ENCODE data around the gene CDK13.

DNA sequence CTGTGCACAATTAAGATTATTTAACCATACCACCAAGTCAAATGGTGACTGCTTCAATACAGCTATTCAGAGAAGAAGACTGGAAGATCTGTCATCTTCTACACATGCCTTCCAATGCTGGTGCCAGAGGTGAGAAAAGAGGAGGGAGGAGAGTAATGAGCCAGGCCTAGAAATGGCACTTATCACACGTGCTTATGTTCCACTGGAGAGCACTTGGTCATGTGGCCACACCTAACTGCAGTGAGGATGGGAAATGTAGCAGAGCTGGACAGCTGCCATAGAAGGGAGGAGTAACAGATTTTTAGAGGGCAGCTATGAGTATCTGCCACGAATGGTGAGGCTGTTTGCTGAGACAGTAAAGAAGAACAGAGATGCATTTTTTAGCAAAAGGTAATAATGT lies 107.2 kb downstream of the CDK13 start:
- TF ChIP-seq POLR2A (IDR thresholded peaks at IDR 0.05) (no peak), POLR2AphosphoS5 (IDR thresholded peaks at IDR 0.05) (no peak)
- TF ChIP-seq, protein P1, sequence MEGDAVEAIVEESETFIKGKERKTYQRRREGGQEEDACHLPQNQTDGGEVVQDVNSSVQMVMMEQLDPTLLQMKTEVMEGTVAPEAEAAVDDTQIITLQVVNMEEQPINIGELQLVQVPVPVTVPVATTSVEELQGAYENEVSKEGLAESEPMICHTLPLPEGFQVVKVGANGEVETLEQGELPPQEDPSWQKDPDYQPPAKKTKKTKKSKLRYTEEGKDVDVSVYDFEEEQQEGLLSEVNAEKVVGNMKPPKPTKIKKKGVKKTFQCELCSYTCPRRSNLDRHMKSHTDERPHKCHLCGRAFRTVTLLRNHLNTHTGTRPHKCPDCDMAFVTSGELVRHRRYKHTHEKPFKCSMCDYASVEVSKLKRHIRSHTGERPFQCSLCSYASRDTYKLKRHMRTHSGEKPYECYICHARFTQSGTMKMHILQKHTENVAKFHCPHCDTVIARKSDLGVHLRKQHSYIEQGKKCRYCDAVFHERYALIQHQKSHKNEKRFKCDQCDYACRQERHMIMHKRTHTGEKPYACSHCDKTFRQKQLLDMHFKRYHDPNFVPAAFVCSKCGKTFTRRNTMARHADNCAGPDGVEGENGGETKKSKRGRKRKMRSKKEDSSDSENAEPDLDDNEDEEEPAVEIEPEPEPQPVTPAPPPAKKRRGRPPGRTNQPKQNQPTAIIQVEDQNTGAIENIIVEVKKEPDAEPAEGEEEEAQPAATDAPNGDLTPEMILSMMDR (IDR thresholded peaks at IDR 0.05), result no peak

Measured in breast epithelium (tissue), 3 donors.